Right atrium auricular region (tissue), 2 donors: ENCODE results near the gene ZNF45. TPM values are rescaled to one million over a fixed set of nuclear protein-coding genes. Genes with fewer than 3 reads are reported as not detected.

Experiments used
- DNase-seq: peaks from one replicate; pipeline ENCODE4 v3.0.0-alpha.2; 2019; ENCODE audit warnings: low spot score
- H3K27ac ChIP-seq, 2 donors: fragments of 200-600 bp; sonication (generic); 1 replicate in 1 of 2; 2 replicates in 1 of 2; pipeline ENCODE4 v1.5.1; 2016 to 2019
- H3K27me3 ChIP-seq, 2 donors: fragments of 200-600 bp; sonication (generic); one replicate each; pipeline versions ENCODE4 v1.5.1 to v1.6.0; 2017 to 2019
- H3K36me3 ChIP-seq: fragments of 200-600 bp; sonication (generic); one replicate; pipeline ENCODE4 v1.5.1; 2016
- H3K4me1 ChIP-seq, 2 donors: fragments of 200-600 bp; sonication (generic); one replicate each; pipeline versions ENCODE4 v1.5.1 to v1.6.0; 2017 to 2019
- H3K4me3 ChIP-seq, 2 donors: fragments of 200-600 bp; sonication (generic); 1 replicate in 1 of 2; 2 replicates in 1 of 2; pipeline ENCODE4 v1.5.1; 2017 to 2019; ENCODE audit warnings: mild to moderate bottlenecking in 1 of 2, moderate library complexity in 1 of 2
- H3K9me3 ChIP-seq, 2 donors: fragments of 200-600 bp; sonication (generic); one replicate each; pipeline ENCODE4 v1.5.1; 2019
- CTCF ChIP-seq, 2 donors: fragments of 200-600 bp; sonication (generic); IDR thresholded peaks; one replicate each; pipeline ENCODE4 v1.5.1; 2019; ENCODE audit warnings: antibody characterized with exemption in 2 of 2
- total RNA-seq, 2 donors: library from RNA; depleted of rRNA; stranded (reverse); fragments of >200 nt; gene quantifications; one replicate each; pipeline ENCODE4 v1.1.0, GENCODE V29; 2016

The ZNF45 gene
- total RNA-seq, 2 donors from 2014 or later = 5.8 to 7.2 TPM

- TF ChIP-seq CTCF (IDR thresholded peaks at IDR 0.05) = no peak
- H3K4me1 ChIP-seq = peaks cover 0 to 8% of the 10 kb centered on the region in 2 donors
- peaks cover 8 to 70% of the 10 kb centered on the region in 2 donors for H3K9me3 ChIP-seq
- no peaks in the 10 kb centered on the region for H3K27me3 ChIP-seq
- no peak overlapping the region for H3K4me3 ChIP-seq
- no peak for DNase-seq
- no peaks in the 10 kb centered on the region for H3K36me3 ChIP-seq
- no peak overlapping the region for H3K27ac ChIP-seq
Measured at GRCh38 chr19:43906774-43907173, 28.3 kb downstream of the ZNF45 start.

- Histone ChIP-seq H3K4me1 (peaks cover 0 to 12% of the 10 kb centered on the region in 2 donors), H3K9me3 (peaks cover 4 to 61% of the 10 kb centered on the region in 2 donors), H3K27me3 (no peaks in the 10 kb centered on the region), H3K4me3 (no peak overlapping the region), H3K36me3 (no peaks in the 10 kb centered on the region), H3K27ac (no peak overlapping the region)
- no peak for DNase-seq
- TF ChIP-seq CTCF (IDR thresholded peaks at IDR 0.05) = no peak
Measured at GRCh38 chr19:43905897-43906296, 29.2 kb downstream of the ZNF45 start.

GRCh38 chr19:43902399-43902798, 32.7 kb downstream of the ZNF45 start:
- Histone ChIP-seq H3K9me3 (peaks cover 0 to 26% of the 10 kb centered on the region in 2 donors), H3K4me3 (peak overlapping the region; percentile 61), H3K27ac (no peak overlapping the region), H3K36me3 (no peaks in the 10 kb centered on the region), H3K27me3 (no peaks in the 10 kb centered on the region), H3K4me1 (peaks cover 0 to 13% of the 10 kb centered on the region in 2 donors)
- no peak for DNase-seq
- no peak for TF ChIP-seq CTCF (IDR thresholded peaks at IDR 0.05)

- no peaks in the 10 kb centered on the region for H3K27me3 ChIP-seq
- H3K4me1 ChIP-seq = peaks cover 0 to 13% of the 10 kb centered on the region in 2 donors
- peak overlapping the region; percentile 61 for H3K4me3 ChIP-seq
- no peaks in the 10 kb centered on the region for H3K36me3 ChIP-seq
- TF ChIP-seq CTCF (IDR thresholded peaks at IDR 0.05) = no peak
- peak; percentile 69 for DNase-seq
- peak overlapping the region; percentile 68 for H3K27ac ChIP-seq
- H3K9me3 ChIP-seq = peaks cover 0 to 19% of the 10 kb centered on the region in 2 donors
Measured at GRCh38 chr19:43901395-43902390, 33.4 kb downstream of the ZNF45 start.

GRCh38 chr19:43895727-43896308, 39.3 kb downstream of the ZNF45 start:
- Histone ChIP-seq H3K27me3 (no peaks in the 10 kb centered on the region), H3K36me3 (no peaks in the 10 kb centered on the region), H3K4me1 (no peaks in the 10 kb centered on the region), H3K9me3 (peaks cover 3 to 19% of the 10 kb centered on the region in 2 donors), H3K4me3 (no peak overlapping the region), H3K27ac (no peak overlapping the region)
- no peak for DNase-seq
- no peak for TF ChIP-seq CTCF (IDR thresholded peaks at IDR 0.05)
